Measurements from ENCODE around the gene ADAM33.

ADAM33 gene

DNA sequence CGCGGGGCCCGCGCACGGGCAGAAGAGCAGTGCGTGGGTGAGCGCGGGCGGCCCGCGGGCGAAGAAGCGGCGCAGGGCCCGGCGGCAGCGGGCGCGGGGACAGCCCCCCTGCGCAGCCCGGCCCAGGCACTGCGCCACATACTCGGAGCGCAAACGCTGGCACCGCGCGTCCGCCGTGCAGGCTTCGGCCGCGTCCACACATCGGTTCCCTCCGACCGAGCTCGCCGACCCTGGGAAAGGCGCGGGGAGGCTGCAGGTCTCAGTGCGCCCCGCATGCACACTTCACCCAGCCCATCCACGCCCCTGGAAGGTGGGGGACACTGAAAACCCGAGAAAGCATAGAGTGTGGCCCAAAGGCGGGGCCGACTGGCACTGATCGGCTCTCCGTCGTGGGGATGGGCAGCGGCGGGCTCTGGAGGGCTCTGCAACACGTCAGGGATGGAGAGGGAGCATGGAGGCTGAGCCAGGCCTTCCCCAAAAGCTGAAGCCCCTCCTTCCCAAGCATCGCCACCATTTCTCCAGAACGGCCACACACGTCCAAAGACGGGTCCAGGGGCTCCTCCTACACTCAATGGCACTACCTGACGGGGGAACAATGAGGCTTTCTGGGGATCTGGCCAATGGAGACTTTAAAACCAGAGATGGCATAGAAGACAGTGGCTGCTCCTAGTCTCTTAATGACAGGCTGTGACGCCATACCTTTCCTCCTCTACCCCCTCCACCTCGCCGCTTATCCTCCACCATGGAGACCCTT lies 20.6 kb downstream of the ADAM33 start:
- H3K36me3 ChIP-seq (replicated peaks), result no peaks in the 10 kb centered on the region
- peaks cover 9% of the 10 kb centered on the region; the same call in 1 of the 2 replicates for H3K27me3 ChIP-seq (ENCODE audit: low read depth)
- DNase-seq (ENCODE audit: low spot score in 2 of 2), result no peak
- no peaks in the 10 kb centered on the region for H3K9me3 ChIP-seq
- no peaks in the 10 kb centered on the region for H3K4me1 ChIP-seq
- H3K4me3 ChIP-seq, result no peak overlapping the region
- in situ Hi-C loops (cut with MboI; ENCODE audit: low sequenced_read_pairs), result no loop called here

GRCh38 chr20:3660262-3661059 lies 21.3 kb downstream of the ADAM33 start:
- in situ Hi-C loops (cut with MboI; ENCODE audit: low sequenced_read_pairs), result no loop called here
- H3K27me3 ChIP-seq (ENCODE audit: low read depth), result peaks cover 9% of the 10 kb centered on the region; the same call in 1 of the 2 replicates
- H3K36me3 ChIP-seq (replicated peaks), result no peaks in the 10 kb centered on the region
- H3K4me1 ChIP-seq, result no peaks in the 10 kb centered on the region
- no peak for DNase-seq (ENCODE audit: low spot score in 2 of 2)
- no peaks in the 10 kb centered on the region for H3K9me3 ChIP-seq
- H3K4me3 ChIP-seq, result no peak overlapping the region

GRCh38 chr20:3659492-3660261 lies 22.1 kb downstream of the ADAM33 start:
- H3K9me3 ChIP-seq, result no peaks in the 10 kb centered on the region
- DNase-seq (ENCODE audit: low spot score in 2 of 2), result no peak
- no peaks in the 10 kb centered on the region for H3K4me1 ChIP-seq
- no peak overlapping the region for H3K4me3 ChIP-seq
- H3K36me3 ChIP-seq (replicated peaks), result no peaks in the 10 kb centered on the region
- in situ Hi-C loops (cut with MboI; ENCODE audit: low sequenced_read_pairs), result no loop called here
- peaks cover 9% of the 10 kb centered on the region; the same call in 1 of the 2 replicates for H3K27me3 ChIP-seq (ENCODE audit: low read depth)

DNA sequence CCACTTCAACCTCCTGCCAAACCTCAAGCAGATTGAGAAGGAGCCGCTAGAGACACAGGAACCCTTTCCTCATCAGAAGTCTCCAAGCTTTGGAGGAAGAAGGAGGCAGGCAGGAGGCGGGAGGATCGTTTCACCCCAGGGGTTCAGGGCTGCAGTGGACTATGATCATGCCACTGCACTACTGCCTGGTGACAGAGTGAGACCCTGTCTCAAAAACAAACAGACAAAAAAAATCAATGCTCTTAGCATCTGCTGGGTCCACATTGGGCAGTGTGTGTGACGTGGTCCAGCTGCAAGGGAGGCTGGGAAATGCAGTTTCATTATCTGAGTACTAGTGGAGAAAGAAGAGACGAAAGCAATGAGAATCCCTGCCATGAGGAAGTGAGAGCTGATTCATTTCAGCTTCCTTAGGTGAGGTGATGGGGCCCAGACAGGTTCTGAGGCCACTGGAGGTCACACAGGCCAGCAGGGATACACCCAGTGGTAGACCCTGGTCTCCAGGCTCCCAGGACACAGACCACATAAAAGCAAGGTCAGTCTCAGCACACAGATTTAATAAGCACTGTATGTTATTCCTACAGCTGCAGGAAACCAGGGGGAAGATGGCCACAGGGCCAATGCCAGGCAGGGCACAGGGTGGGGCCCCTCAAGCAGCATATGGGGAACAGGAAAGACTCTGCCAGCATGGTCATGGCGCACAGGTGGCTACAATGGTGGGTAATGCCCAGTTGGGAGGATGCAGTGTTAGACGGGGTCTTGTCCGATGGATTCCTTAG lies 22.9 kb downstream of the ADAM33 start:
- Histone ChIP-seq H3K36me3 (replicated peaks) (no peaks in the 10 kb centered on the region), H3K27me3 (ENCODE audit: low read depth) (peaks cover 9% of the 10 kb centered on the region; the same call in 1 of the 2 replicates), H3K9me3 (no peaks in the 10 kb centered on the region), H3K4me1 (no peaks in the 10 kb centered on the region), H3K4me3 (no peak overlapping the region)
- in situ Hi-C loops (cut with MboI; ENCODE audit: low sequenced_read_pairs), result no loop called here
- DNase-seq (ENCODE audit: low spot score in 2 of 2), result peak in 1 of 2 experiments; percentile 3

GRCh38 chr20:3658019-3658715 lies 23.6 kb downstream of the ADAM33 start:
- Histone ChIP-seq H3K27me3 (ENCODE audit: low read depth) (peaks cover 9% of the 10 kb centered on the region; the same call in 1 of the 2 replicates), H3K4me3 (no peak overlapping the region), H3K4me1 (no peaks in the 10 kb centered on the region), H3K36me3 (replicated peaks) (no peaks in the 10 kb centered on the region), H3K9me3 (no peaks in the 10 kb centered on the region)
- in situ Hi-C loops (cut with MboI; ENCODE audit: low sequenced_read_pairs), result no loop called here
- DNase-seq (ENCODE audit: low spot score in 2 of 2), result peak in 1 of 2 experiments; percentile 1

DNA sequence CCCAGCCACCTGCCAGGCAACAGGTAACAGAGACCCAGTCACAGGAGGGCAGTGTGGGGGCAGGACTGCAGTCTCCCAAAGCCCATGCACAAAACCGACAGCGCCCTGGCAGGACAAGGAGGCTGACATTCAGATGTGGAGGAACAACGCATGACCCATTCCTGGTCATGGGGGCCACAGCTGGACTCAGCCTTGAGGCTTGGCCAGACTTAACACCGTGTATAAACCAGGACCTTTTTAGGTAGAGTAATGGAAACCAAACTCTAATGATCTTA lies 26.7 kb downstream of the ADAM33 start:
- Histone ChIP-seq H3K9me3 (no peaks in the 10 kb centered on the region), H3K36me3 (replicated peaks) (no peaks in the 10 kb centered on the region), H3K4me3 (no peak overlapping the region), H3K4me1 (no peaks in the 10 kb centered on the region), H3K27me3 (ENCODE audit: low read depth) (no peaks in the 10 kb centered on the region)
- in situ Hi-C loops (cut with MboI; ENCODE audit: low sequenced_read_pairs), result no loop called here
- DNase-seq (ENCODE audit: low spot score in 2 of 2), result no peak

- Histone ChIP-seq H3K27me3 (ENCODE audit: low read depth) (no peaks in the 10 kb centered on the region), H3K4me1 (no peaks in the 10 kb centered on the region), H3K9me3 (no peaks in the 10 kb centered on the region), H3K36me3 (replicated peaks) (no peaks in the 10 kb centered on the region), H3K4me3 (no peak overlapping the region)
- in situ Hi-C loops (cut with MboI; ENCODE audit: low sequenced_read_pairs), result no loop called here
- DNase-seq (ENCODE audit: low spot score in 2 of 2), result no peak
Observed at GRCh38 chr20:3654326-3655130, 27.3 kb downstream of the ADAM33 start.

GRCh38 chr20:3653921-3654320 lies 27.9 kb downstream of the ADAM33 start:
- Histone ChIP-seq H3K27me3 (ENCODE audit: low read depth) (no peaks in the 10 kb centered on the region), H3K4me3 (no peak overlapping the region), H3K9me3 (no peaks in the 10 kb centered on the region), H3K4me1 (no peaks in the 10 kb centered on the region), H3K36me3 (replicated peaks) (no peaks in the 10 kb centered on the region)
- in situ Hi-C loops (cut with MboI; ENCODE audit: low sequenced_read_pairs), result no loop called here
- no peak for DNase-seq (ENCODE audit: low spot score in 2 of 2)

DNA sequence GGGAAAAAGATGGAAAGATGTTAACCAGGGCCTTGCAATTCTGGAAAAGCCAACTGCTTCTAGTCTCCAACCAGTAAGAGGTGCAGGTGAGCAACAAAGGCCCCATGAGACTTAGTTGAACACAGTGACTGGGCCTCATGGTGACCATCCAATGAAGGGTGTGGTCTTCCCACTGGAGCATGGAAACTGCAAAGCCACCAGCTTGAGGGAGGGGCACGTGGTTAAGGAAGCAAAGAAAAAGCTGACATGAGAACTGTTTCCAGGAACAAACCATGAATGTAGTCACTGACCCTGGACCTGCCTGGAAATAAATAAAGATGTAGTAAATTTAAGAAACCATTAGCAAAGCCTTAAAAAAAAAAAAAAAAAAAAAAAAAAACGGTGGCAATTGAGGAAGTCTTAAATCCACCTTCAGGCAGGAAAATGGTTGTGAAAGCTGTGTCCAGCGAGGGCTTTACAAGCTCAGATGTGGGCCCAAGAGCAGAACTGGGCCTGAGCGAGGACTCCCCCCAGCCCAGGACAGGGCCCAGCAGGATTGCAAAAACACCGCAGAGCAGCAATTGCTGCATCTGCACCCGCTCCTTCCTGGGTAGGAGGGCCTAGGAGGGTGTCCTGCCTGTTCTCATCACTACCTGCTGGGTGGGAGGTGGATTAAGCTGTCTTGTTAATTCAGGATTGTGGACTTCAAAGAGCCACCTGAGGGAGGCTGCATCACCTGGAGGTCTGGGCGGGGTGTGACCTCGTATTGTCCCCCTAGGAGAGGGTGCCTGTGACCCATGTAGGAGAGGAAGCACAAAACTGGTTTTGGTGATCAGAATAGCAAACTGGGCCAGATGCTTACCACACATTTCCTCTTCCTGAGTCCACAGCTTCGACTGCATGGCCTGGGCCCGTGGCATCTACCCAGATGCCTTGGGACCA lies 28.9 kb downstream of the ADAM33 start:
- Histone ChIP-seq H3K9me3 (no peaks in the 10 kb centered on the region), H3K36me3 (replicated peaks) (no peaks in the 10 kb centered on the region), H3K27me3 (ENCODE audit: low read depth) (no peaks in the 10 kb centered on the region), H3K4me3 (no peak overlapping the region), H3K4me1 (no peaks in the 10 kb centered on the region)
- in situ Hi-C loops (cut with MboI; ENCODE audit: low sequenced_read_pairs), result no loop called here
- DNase-seq (ENCODE audit: low spot score in 2 of 2), result no peak

DNA sequence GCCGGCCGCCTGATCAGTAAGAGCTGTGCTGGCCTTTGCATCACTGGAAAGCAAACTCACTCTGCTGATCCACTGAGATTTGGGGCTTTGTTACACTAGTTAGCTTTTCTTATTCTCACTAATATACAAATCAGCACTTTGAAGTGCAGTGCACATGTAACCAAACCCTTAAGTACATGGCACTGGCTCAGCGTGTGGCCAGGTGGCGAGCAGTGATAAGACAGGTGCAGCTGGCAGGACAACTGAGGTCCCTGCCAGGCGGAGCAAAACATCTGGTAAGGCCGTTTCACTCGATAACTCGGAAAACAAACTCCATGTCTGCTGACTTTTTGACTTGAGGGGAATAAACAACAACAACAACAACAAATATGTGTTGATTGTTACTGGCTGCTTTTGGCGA lies 29.6 kb downstream of the ADAM33 start:
- Histone ChIP-seq H3K4me1 (peaks cover under 1% of the 10 kb centered on the region; the same call in 1 of the 2 replicates), H3K36me3 (replicated peaks) (no peaks in the 10 kb centered on the region), H3K9me3 (no peaks in the 10 kb centered on the region), H3K27me3 (ENCODE audit: low read depth) (no peaks in the 10 kb centered on the region), H3K4me3 (no peak overlapping the region)
- DNase-seq (ENCODE audit: low spot score in 2 of 2), result no peak
- in situ Hi-C loops (cut with MboI; ENCODE audit: low sequenced_read_pairs), result no loop called here

DNA sequence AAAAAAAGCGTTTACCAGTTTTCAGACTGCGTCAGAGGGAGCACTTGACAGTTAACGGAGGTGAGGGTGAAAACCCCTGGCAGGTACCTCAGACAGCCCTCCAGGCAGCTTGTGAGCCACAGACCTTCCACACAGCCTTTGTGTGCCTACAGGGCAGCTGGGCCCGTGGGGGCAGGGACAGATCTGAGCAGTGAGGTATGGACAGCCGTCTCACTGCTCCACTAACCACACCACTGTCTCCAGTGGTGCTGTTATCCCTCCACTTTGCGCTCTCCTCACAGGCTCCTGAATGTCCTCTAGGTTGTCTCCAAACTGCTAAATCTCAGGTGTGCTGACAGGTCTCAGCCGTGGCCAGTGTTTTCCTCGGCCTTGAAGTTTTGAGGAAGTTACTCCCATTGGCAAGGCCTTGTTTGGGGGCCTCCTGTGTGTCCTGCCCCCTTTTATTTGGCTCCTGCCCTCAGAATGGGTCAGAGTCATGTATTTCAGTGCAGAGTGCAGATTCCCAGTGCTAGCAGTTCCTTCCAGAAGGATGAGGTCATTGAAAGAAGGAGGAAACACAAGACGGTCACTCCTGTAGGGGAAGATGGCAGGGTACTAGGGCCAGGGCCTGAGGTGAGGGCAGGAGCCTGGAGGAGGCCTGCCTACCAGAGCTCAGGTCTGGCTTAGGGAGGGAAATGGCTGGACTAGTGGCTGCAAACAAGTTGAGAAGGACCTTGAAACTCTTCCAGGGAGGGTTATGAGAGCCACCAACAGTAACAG lies 30.4 kb downstream of the ADAM33 start:
- Histone ChIP-seq H3K27me3 (ENCODE audit: low read depth) (no peaks in the 10 kb centered on the region), H3K9me3 (no peaks in the 10 kb centered on the region), H3K36me3 (replicated peaks) (no peaks in the 10 kb centered on the region), H3K4me3 (no peak overlapping the region), H3K4me1 (peaks cover 8% of the 10 kb centered on the region)
- in situ Hi-C loops (cut with MboI; ENCODE audit: low sequenced_read_pairs), result no loop called here
- no peak for DNase-seq (ENCODE audit: low spot score in 2 of 2)

Measured in HAP-1 (cell line).